Erythroblast (primary cell): ENCODE data around the gene RHO.

Source experiments
- DNase-seq, 2 experiments: peaks; one replicate each; lab custom pipeline; 2025; lab: John Stamatoyannopoulos, UW
- GATA1 ChIP-seq: IDR thresholded peaks from 2 replicates; pipeline ENCODE4 v1.6.1; 2011; ENCODE audit warnings: low read depth, mild to moderate bottlenecking, control low read depth, low read length, moderate library complexity
- POLR2A ChIP-seq: IDR thresholded peaks from 2 replicates; pipeline ENCODE4 v1.6.1; 2011; ENCODE audit warnings: mild to moderate bottlenecking, low read length

Gene RHO

DNA sequence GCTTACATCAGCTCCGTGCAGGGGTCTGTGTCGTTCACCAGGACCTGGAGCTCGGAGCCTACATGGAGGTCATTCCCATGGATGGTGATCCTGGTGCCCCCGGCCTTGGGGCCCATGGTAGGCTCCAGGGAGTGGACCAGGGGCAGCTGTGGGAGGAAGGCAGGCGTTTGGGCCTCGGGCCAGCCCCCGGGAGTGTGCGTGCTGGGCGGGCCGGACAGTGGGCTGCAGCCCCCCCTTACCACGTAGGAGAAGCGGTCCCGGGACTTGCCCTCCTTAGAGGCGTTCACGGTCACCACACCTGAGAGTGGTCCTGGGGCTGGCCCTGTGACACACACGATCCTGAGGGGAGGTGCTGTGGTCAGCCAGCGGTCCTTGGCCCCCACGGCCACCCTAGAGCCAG is 44.2 kb downstream of the RHO start:
- no peak for DNase-seq
- TF ChIP-seq POLR2A (no peak), GATA1 (no peak)

DNA sequence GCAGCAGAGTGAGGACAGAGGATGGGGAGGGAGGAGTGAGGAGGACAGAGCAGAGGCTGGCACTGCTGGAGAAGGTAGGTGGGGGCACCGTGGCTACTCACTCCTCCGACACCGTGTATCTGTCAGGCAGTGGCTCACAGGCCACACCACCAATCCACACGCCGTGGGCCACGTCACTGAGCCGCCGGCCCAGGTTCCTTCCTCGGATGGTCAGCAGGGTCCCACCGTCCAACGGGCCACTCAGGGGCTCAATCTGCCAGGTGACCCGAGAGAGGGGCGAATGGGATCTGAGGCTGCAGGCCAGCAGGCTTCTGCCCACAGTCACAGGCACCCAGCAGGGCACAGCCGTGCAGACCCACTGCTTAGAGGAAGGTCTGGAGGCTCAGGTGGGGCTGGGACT is 45.1 kb downstream of the RHO start:
- DNase-seq = no peak
- TF ChIP-seq POLR2A (no peak), GATA1 (no peak)

DNA sequence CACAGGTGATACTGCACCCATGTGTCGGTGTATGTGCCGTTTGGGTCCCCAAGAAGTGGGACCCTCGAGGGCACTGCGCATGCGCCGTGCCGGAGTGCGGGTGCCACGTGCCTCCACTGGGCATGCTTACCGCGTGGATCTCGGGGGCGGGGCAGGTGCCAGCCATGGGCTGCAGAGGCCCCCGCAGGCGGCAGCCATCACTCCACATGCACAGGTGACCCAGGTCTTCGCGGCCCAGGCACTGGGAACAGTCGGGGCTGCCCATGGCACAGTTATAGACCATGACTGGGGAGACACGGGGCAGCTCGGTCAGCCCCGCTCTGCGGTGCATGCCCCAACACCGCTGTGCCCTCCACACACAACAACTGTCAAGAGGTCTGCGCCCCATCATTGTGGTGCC is 45.8 kb downstream of the RHO start:
- DNase-seq = no peak

DNA sequence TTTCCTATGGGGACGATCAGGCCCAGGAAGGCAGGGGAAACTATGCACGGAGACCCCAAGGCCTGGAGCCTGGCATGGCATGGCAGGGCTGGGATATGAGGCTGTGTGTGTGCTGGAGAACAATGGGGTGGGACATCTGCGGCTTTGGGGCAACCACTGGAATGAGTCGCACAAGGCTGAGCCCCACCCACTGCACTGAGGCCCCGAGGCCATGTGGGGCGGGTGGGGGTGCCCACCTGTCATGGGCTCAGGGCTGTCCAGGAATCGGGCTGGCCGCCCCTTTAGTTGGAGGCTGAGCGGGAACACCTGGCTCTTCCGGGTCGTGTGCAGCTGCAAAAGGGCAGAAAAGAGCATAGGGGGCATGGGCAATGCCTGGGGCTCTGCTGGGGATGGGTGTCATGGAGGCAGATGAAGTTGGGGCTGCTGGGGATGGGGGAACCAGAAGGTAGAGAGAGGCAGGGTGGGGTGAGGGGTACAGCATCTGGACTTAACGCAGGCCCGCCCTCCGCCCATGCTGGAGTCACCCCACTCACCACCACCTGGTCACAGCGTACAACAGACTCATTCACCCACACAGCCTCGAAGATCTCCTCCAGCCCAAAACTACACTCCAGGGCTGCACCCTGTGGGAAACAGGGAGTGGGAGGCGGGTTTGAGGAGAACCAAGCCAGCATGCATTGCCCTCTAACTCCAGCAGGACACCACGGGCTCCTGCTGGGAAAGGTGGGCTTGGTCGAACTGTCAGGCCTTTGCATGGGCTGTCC is 47.0 kb downstream of the RHO start:
- TF ChIP-seq POLR2A (no peak), GATA1 (no peak)
- no peak for DNase-seq

More for the DNA sequence above, 45.8 kb downstream of the RHO start:
- no peak for TF ChIP-seq POLR2A
- TF ChIP-seq GATA1 = no peak

DNA sequence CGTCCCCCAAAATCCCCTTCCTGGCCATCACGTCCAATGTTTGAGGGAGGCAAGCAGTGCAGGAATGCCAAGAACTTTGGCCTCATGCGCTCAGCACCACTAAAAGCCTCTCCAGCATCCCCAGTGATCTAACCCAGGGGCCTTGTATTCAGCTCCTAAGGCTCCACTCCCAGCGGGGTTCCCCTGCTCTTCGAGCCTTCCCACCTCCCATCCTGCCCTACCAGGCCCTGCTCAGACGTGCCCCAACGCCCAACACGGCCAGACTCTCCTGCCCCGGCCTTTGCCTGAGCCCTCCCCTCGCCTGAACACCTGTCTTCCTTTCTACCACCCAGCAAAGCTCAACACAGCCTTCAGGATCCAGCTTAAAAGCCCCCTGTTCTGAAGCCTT is 47.6 kb downstream of the RHO start:
- DNase-seq = no peak
- TF ChIP-seq POLR2A (no peak), GATA1 (no peak)

DNA sequence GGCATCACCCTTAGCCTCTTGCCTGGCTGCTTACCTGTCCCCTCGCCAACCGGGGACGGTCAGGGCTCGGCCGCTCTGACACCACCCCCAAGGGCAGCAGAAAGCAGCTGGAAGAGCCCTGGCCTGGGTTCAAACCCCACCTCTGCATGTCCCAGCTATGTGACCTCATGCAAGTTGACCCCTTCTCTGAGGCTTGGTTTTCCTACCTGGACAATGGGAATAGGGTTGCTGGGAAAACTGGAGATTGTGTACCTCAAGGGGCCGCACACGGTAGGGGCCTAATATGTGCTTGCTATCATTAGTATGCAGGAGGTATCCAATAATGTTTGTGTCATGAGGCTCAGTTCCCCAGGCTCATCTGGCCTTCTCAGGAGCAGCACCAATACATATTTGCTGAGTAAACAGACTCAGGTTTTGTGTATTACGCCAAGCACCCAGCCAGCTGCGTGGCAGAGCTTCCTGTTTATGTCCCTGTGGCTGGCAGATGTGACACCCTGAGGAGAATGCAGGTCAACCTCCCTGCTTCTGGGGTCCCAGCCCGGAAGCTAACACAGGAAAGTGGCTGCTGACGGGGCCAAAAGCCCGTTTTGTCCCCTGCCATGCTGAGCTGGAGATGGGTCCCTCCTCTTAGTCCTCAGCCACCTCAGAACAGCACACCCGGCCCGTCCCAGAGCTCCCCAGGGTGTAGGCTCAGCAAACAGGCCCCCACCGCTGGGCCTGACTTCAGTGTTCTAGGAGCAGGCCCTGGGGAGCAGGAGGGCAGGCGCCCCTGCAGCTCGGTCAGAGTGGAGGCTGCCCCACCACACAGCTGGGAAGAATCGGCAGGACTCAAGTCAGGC is 48.3 kb downstream of the RHO start:
- peak in 1 of 2 experiments; percentile 17 for DNase-seq
- no peak for TF ChIP-seq POLR2A
- TF ChIP-seq GATA1 = no peak

DNA sequence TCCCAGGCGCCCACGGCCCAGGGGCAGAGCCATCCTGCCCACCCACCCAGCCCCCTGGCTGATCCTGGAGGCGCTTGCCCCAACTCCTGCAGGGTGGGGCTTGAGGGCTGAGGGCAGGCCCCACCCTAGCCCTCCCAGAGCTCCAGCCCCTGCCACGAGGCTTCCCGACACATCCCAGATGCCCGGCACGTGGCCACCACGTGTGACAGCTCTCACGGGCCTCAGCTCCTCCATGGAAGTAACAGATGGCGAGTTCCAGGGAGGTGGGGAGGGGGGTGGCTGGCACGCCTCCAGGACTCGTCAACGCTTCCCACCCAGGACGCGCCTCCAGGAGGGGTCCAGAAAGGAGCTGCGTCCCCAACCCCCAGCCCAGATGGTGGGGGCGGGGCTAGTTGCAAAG is 48.9 kb downstream of the RHO start:
- TF ChIP-seq GATA1 = no peak
- no peak for TF ChIP-seq POLR2A
- peak in 1 of 2 experiments; percentile 31 for DNase-seq

DNA sequence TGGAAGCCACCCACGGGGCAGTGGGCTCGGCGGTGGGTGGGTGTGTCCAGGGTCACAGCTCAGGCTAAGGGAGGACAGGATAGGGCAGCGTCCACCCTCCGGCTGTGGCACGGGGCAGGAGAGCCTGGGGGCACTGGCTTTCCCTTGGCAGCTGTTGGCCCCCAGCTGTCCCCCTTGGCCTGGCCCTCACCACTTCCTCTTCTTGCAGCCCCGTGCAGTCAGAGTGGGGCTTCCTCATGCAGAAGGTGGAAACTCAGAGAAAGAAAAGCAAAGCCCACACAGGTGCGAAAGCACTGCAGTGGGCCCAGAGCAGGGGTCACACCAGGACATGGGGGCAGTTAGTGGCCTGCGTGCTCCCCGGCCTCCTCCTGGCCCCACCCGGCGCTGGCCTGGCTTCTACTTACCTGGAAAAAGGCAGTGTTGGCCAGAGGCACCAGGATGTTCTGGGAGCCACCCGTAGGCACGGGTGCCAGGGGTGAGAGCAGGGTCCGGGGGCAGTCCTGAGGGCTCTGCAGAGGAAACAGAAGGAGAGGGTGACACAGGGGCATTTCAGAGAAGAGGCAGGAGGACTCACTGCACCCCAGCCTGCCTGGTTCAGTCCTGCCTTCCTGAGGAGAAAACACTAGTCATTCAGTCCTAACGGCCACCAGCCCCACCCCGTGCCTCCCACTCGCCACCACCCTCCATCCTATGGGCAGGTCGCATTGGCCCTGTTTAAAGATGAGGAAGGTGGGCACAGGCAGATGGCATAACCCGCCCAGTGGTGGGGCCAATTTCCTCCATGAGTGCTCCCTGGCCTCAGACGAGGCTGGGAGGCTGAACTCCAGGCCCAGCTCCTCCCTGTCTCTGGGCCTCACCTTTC is 49.7 kb downstream of the RHO start:
- no peak for TF ChIP-seq GATA1
- peak; percentile 91 for TF ChIP-seq POLR2A
- peak; percentile 64 to 70 for DNase-seq

DNA sequence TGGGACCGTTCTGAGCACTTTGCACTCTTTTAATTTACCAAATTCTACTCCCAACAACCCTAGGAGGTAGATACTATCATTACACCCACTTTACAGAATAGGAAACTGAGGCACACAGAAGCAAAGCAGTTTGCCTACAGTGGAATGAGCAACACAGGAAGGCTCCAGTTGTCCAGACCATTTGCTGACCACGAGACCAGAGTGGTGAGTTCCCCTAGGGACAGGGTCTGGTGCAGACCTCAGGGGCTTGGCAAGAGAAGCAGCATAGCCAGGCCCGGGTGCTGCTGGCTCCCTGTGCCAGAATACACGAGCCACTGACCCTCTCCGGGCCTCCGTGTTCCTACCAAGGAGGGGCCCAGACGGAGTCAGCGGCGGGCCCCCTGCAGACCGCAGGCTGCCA is 51.6 kb downstream of the RHO start:
- no peak for TF ChIP-seq GATA1
- no peak for TF ChIP-seq POLR2A

DNA sequence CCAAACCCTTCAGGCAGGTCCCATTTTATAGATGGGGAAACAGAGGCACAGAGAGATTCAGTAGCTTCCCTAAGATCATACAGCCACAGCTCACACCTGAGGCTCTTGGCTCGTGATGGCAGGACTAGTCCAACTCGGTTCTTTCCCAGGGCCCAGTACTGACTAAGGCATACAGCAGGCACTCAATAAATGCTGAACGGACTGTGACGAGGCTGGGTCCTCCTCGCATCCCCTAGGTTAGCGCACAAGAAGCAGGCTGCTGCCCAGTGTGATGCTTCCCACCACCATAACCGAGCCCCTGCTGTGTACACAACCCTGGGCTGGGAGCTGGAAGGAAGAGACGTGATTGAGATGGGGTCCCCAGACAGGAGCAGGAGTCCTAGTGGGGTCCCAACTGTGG is 53.2 kb downstream of the RHO start:
- no peak for TF ChIP-seq GATA1
- TF ChIP-seq POLR2A = no peak
- no peak for DNase-seq

More for the DNA sequence above, 51.6 kb downstream of the RHO start:
- DNase-seq = no peak

DNA sequence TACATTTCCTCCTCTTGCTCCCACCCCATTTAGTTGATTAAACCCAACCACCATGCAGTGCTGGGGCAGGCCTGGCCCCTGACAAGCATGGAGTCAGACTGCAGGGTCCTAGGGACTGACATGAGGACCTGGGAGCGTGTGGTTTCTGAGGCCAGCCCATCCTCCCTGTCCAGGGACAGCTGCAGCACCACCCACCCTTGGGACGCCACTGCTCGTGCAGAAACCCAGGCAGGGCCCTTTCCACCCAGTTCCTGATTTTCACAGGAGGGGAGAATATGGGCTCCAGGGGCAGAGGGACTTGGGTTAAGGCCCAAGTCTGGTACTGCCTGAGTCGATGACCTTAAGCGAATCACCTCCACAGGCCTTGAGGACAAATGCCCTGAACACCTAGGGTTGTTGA is 54.4 kb downstream of the RHO start:
- TF ChIP-seq GATA1 (no peak), POLR2A (no peak)
- no peak for DNase-seq

DNA sequence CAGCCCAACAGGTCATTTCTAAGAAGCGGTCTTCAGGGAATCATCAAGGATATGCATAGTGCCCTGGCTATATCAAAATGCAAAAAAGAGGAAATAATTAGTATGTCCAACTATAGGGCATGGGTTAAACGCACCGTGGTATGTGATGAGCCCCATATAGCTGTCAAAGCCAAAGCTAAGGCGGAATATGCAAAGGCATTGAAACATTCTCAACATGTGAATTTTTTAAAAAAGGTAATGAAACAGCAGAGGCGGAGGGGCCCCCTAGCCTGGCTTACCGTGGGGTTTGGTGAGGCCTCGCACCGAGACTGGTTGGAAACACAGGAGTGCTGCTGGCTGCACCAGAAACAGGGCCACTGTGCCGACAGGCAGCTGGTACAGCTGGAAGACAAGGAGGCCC is 54.9 kb downstream of the RHO start:
- DNase-seq = no peak
- no peak for TF ChIP-seq GATA1
- TF ChIP-seq POLR2A = no peak

DNA sequence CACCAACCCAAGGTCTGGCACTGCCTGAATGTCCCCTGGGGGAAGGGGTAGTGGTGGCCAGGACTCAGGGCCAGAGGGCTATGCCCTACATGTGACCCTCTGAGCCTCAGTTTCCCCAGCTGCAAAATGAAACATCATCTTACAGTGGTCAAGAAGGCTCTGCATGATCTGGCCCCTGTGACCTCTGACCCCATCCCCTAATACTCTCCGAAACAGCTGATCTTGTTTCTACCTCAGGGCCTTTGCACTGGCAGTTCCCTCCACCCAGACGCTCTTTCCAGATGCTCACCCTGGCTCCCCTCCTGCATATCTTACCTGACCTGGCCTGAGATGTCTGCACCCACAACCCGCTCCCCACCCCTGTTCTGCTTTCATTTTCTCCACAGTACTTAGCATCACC is 56.2 kb downstream of the RHO start:
- DNase-seq = no peak
- TF ChIP-seq GATA1 = no peak
- no peak for TF ChIP-seq POLR2A
